ENCODE measurements around the gene MYH7.

DNA sequence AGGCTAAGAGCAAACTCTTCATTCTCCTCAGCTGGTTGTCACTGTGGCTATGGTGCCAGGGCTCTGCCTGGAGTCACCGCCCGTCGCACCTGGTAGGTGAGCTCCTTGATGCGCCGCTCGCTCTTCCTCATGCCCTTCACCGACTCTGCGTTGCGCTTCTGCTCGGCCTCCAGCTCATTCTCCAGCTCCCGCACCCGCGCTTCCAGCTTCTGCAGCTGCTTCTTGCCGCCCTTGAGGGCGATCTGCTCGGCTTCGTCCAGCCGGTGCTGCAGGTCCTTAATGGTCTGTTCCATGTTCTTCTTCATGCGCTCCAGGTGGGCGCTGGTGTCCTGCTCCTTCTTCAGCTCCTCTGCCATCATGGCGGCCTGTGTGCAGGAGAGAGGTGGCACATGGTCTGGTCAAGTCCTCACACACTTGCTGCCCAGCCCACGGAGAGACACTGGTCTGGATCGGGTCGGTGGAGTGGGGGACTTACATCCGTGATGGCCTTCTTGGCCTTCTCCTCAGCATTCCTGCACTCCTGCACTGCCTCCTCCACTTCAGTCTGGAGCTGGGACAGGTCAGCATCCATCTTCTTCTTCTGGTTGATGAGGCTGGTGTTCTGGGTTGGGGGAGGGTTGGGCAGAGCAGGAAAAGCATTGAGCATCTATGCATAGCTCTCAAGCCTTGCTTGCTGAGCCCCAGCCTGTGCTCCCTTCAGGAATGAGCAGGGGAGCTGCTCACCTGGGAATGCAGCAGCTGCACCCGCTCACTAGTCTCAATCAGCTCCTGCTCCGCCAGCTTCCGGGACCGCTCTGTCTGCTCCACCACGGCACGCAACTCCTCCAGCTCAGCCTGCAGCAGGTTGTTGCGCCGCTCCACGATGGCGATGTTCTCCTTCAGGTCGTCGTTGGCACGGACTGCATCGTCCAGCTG is 20.3 kb downstream of the MYH7 start:
- TF ChIP-seq, protein P1, sequence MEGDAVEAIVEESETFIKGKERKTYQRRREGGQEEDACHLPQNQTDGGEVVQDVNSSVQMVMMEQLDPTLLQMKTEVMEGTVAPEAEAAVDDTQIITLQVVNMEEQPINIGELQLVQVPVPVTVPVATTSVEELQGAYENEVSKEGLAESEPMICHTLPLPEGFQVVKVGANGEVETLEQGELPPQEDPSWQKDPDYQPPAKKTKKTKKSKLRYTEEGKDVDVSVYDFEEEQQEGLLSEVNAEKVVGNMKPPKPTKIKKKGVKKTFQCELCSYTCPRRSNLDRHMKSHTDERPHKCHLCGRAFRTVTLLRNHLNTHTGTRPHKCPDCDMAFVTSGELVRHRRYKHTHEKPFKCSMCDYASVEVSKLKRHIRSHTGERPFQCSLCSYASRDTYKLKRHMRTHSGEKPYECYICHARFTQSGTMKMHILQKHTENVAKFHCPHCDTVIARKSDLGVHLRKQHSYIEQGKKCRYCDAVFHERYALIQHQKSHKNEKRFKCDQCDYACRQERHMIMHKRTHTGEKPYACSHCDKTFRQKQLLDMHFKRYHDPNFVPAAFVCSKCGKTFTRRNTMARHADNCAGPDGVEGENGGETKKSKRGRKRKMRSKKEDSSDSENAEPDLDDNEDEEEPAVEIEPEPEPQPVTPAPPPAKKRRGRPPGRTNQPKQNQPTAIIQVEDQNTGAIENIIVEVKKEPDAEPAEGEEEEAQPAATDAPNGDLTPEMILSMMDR (IDR thresholded peaks at IDR 0.05): no peak
- TF ChIP-seq POLR2A (IDR thresholded peaks at IDR 0.05): no peak
